ENCODE results near the gene CSAD. TPM values are rescaled to one million over a fixed set of nuclear protein-coding genes. Genes with fewer than 3 reads are reported as not detected.

Gene CSAD
- polyA plus RNA-seq, 1 donor (not counting 4 experiments of a cell fraction or from before 2014, with no cell fraction given), result 19.5 TPM

DNA sequence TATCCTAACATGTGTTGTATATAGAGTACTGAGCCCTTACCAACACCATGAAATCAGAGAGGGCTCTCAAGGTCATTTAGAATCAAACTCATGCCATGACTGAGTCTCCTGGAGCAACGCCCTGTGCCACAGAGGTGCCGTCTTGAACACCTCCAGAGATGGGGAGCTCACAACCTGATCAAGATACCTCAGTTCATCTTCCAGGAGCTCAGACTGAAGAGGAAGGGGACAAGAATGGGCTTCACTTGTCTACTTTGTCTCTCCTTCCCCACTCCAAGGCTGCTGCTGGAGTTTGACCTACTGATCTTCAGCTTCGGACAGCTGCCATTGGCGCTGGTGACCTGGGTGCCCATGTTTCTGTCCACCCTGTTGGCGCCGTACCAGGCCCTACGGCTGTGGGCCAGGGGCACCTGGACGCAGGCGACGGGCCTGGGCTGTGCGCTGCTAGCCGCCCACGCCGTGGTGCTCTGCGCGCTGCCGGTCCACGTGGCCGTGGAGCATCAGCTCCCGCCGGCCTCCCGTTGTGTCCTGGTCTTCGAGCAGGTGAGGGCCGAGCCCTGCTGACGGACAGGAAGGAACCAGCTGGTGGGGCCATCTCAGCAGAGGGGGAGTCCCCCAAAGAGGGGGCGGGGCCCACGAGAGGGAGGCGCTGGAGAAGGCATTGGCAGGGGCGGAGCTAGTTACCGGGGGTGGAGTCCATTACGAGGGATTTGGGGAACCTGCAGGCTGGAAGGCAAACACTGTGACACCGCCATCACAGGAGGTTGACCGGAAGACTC, 65.4 kb downstream of the CSAD start:
- H2AFZ ChIP-seq (ENCODE audit: control insufficient read depth, low read length), result no peak overlapping the region
- no peaks in the 10 kb centered on the region for H3K36me3 ChIP-seq (ENCODE audit: control insufficient read depth in 2 of 2, extremely low read depth in 1 of 2, insufficient read depth in 2 of 2, low read length in 2 of 2)
- H3K4me2 ChIP-seq (ENCODE audit: control insufficient read depth, extremely low read depth, insufficient read depth, low read depth, low read length), result no peak overlapping the region
- DNase-seq (ENCODE audit: low read depth, low spot score), result no peak
- H3K9me3 ChIP-seq (ENCODE audit: control insufficient read depth, low read depth, low read length), result no peaks in the 10 kb centered on the region
- no peaks in the 10 kb centered on the region for H3K79me2 ChIP-seq (ENCODE audit: control insufficient read depth, insufficient read depth, low read length)
- H3K4me3 ChIP-seq (ENCODE audit: control insufficient read depth in 2 of 3, extremely low read depth in 1 of 3, insufficient read depth in 2 of 3, low read depth in 1 of 3, low read length in 3 of 3), result no peak overlapping the region
- TF ChIP-seq, protein P1, sequence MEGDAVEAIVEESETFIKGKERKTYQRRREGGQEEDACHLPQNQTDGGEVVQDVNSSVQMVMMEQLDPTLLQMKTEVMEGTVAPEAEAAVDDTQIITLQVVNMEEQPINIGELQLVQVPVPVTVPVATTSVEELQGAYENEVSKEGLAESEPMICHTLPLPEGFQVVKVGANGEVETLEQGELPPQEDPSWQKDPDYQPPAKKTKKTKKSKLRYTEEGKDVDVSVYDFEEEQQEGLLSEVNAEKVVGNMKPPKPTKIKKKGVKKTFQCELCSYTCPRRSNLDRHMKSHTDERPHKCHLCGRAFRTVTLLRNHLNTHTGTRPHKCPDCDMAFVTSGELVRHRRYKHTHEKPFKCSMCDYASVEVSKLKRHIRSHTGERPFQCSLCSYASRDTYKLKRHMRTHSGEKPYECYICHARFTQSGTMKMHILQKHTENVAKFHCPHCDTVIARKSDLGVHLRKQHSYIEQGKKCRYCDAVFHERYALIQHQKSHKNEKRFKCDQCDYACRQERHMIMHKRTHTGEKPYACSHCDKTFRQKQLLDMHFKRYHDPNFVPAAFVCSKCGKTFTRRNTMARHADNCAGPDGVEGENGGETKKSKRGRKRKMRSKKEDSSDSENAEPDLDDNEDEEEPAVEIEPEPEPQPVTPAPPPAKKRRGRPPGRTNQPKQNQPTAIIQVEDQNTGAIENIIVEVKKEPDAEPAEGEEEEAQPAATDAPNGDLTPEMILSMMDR (optimal IDR thresholded peaks at IDR 0.05 in 1 of 3, IDR thresholded peaks at IDR 0.05 in 1 of 3, conservative IDR thresholded peaks at IDR 0.05 in 1 of 3; ENCODE audit: extremely low read depth in 1 of 3, insufficient read depth in 2 of 3, low read length in 3 of 3), result no peak
- TF ChIP-seq EZH2 (IDR thresholded peaks at IDR 0.05; ENCODE audit: low read length), result no peak
- H3K9ac ChIP-seq (ENCODE audit: control insufficient read depth, extremely low read depth, insufficient read depth, low read length), result no peak overlapping the region
- no peaks in the 10 kb centered on the region for H4K20me1 ChIP-seq (ENCODE audit: control insufficient read depth, extremely low read depth, insufficient read depth, low read length)
- FAIRE-seq, result no peak
- dilution Hi-C loops (cut with MboI; ENCODE audit: extremely low pct_ligation_motif_present, low sequenced_read_pairs), result no loop called here
- H3K27ac ChIP-seq (ENCODE audit: control insufficient read depth, insufficient read depth, low read length), result no peak overlapping the region
- no peaks in the 10 kb centered on the region for H3K27me3 ChIP-seq (ENCODE audit: control insufficient read depth, extremely low read depth, insufficient read depth, low read length)
- no peaks in the 10 kb centered on the region for H3K4me1 ChIP-seq (ENCODE audit: control insufficient read depth, extremely low read depth, insufficient read depth, low read length)
- H3K9me1 ChIP-seq (ENCODE audit: control insufficient read depth, extremely low read depth, insufficient read depth, low read length), result no peaks in the 10 kb centered on the region

DNA sequence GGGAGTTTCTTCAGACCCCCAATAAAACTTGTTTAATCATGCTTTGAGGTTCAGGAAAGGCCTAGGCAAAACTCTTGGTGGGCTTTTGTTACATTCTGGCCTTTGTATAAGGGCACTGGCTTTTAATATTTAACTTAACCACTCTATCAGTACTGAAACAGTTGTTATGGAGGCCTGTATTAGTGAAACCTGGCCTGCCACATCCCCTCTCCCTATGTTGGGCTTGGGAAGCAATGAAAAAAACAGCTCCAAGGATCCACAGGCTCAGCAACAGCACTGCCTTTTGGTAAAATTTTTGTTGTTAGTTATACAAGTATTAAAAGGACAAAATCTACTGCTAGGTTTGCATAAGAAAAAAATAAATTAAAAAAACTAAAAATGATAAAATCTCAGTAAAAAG, 66.8 kb downstream of the CSAD start:
- H3K27ac ChIP-seq (ENCODE audit: control insufficient read depth, insufficient read depth, low read length), result no peak overlapping the region
- FAIRE-seq (no peak), DNase-seq (ENCODE audit: low read depth, low spot score) (no peak)
- H4K20me1 ChIP-seq (ENCODE audit: control insufficient read depth, extremely low read depth, insufficient read depth, low read length), result no peaks in the 10 kb centered on the region
- no peaks in the 10 kb centered on the region for H3K27me3 ChIP-seq (ENCODE audit: control insufficient read depth, extremely low read depth, insufficient read depth, low read length)
- no peaks in the 10 kb centered on the region for H3K36me3 ChIP-seq (ENCODE audit: control insufficient read depth in 2 of 2, extremely low read depth in 1 of 2, insufficient read depth in 2 of 2, low read length in 2 of 2)
- H3K4me3 ChIP-seq (ENCODE audit: control insufficient read depth in 2 of 3, extremely low read depth in 1 of 3, insufficient read depth in 2 of 3, low read depth in 1 of 3, low read length in 3 of 3), result no peak overlapping the region
- no peak overlapping the region for H3K9ac ChIP-seq (ENCODE audit: control insufficient read depth, extremely low read depth, insufficient read depth, low read length)
- H3K9me3 ChIP-seq (ENCODE audit: control insufficient read depth, low read depth, low read length), result no peaks in the 10 kb centered on the region
- H2AFZ ChIP-seq (ENCODE audit: control insufficient read depth, low read length), result no peak overlapping the region
- TF ChIP-seq, protein P1 (optimal IDR thresholded peaks at IDR 0.05 in 1 of 3, IDR thresholded peaks at IDR 0.05 in 1 of 3, conservative IDR thresholded peaks at IDR 0.05 in 1 of 3; ENCODE audit: extremely low read depth in 1 of 3, insufficient read depth in 2 of 3, low read length in 3 of 3), result no peak
- TF ChIP-seq EZH2 (IDR thresholded peaks at IDR 0.05; ENCODE audit: low read length), result no peak
- no peaks in the 10 kb centered on the region for H3K4me1 ChIP-seq (ENCODE audit: control insufficient read depth, extremely low read depth, insufficient read depth, low read length)
- dilution Hi-C loops (cut with MboI; ENCODE audit: extremely low pct_ligation_motif_present, low sequenced_read_pairs), result no loop called here
- H3K9me1 ChIP-seq (ENCODE audit: control insufficient read depth, extremely low read depth, insufficient read depth, low read length), result no peaks in the 10 kb centered on the region
- no peak overlapping the region for H3K4me2 ChIP-seq (ENCODE audit: control insufficient read depth, extremely low read depth, insufficient read depth, low read depth, low read length)
- no peaks in the 10 kb centered on the region for H3K79me2 ChIP-seq (ENCODE audit: control insufficient read depth, insufficient read depth, low read length)

All from keratinocyte (primary cell).